OCI-LY7 (cell line): Measurements from ENCODE around the gene DSN1. TPM values are rescaled to one million over a fixed set of nuclear protein-coding genes. Genes with fewer than 3 reads are reported as not detected.

ENCODE experiments used
- BruUV-seq: library from RNA; stranded (reverse); fragments of 400-500 nt; replicated peaks from 2 replicates; lab custom pipeline; 2021; lab: Mats Ljungman, UMichigan
- CTCF ChIA-PET: fragments of 300-600 bp; sonication (Branson Sonifier 250); formaldehyde crosslinking; loops from one replicate; lab custom pipeline; 2022; ENCODE audit warnings: antibody characterized with exemption; ENCODE audit not compliant: unreplicated experiment; lab: Charles Lee
- POLR2A ChIA-PET: fragments of 300-600 bp; sonication (Branson Sonifier 250); formaldehyde crosslinking; loops from one replicate; lab custom pipeline; 2022; ENCODE audit warnings: antibody characterized with exemption; lab: Charles Lee
- DNase-seq: peaks from one replicate; pipeline ENCODE4 v3.0.0-alpha.2; 2015; ENCODE audit warnings: low spot score
- H2AFZ ChIP-seq: fragments of 200-600 bp; sonication (generic), shearing (Covaris generic); 2 replicates; pipeline ENCODE4 v1.6.1; 2014; ENCODE audit warnings: mild to moderate bottlenecking, antibody characterized with exemption, low read length, moderate library complexity
- H3K27ac ChIP-seq: fragments of 200-600 bp; sonication (generic); 2 replicates; pipeline ENCODE4 v1.5.1; 2014; ENCODE audit warnings: mixed run types, low read depth, mild to moderate bottlenecking, moderate library complexity, low read length, inconsistent platforms; ENCODE audit not compliant: poor library complexity, severe bottlenecking
- H3K36me3 ChIP-seq: fragments of 200-600 bp; sonication (generic); 2 replicates; pipeline ENCODE4 v1.6.1; 2014; ENCODE audit warnings: mild to moderate bottlenecking, antibody characterized with exemption, low read length, moderate library complexity, mixed read lengths; ENCODE audit not compliant: insufficient read depth
- H3K4me1 ChIP-seq: fragments of 200-600 bp; sonication (generic); 2 replicates; pipeline ENCODE4 v1.5.1; 2014; ENCODE audit warnings: mild to moderate bottlenecking, low read length; ENCODE audit not compliant: insufficient read depth, poor library complexity, severe bottlenecking
- H3K4me2 ChIP-seq: fragments of 200-600 bp; sonication (generic); 2 replicates; pipeline ENCODE4 v1.6.1; 2014; ENCODE audit warnings: mild to moderate bottlenecking, low read length
- H3K4me3 ChIP-seq: fragments of 200-600 bp; sonication (generic); 2 replicates; pipeline ENCODE4 v1.5.1; 2014; ENCODE audit warnings: mild to moderate bottlenecking, low read depth, low read length; ENCODE audit not compliant: poor library complexity, severe bottlenecking
- H3K79me2 ChIP-seq: fragments of 200-600 bp; sonication (generic); 2 replicates; pipeline ENCODE4 v1.6.1; 2016; ENCODE audit warnings: low read depth, mild to moderate bottlenecking, low read length, moderate library complexity, mixed read lengths; ENCODE audit not compliant: insufficient read depth
- H3K9me2 ChIP-seq: fragments of 200-600 bp; sonication (generic); 2 replicates; pipeline ENCODE4 v1.6.1; 2016; ENCODE audit warnings: mild to moderate bottlenecking, low read length, mixed read lengths; ENCODE audit not compliant: insufficient read depth
- H3K9me3 ChIP-seq: fragments of 200-600 bp; sonication (generic); 2 replicates; pipeline ENCODE4 v1.6.1; 2014; ENCODE audit warnings: mild to moderate bottlenecking, mixed run types, low read length, mixed read lengths
- H4K20me1 ChIP-seq: fragments of 200-600 bp; sonication (generic); 2 replicates; pipeline ENCODE4 v1.6.1; 2014; ENCODE audit warnings: mild to moderate bottlenecking, antibody characterized with exemption, low read length, moderate library complexity, mixed read lengths; ENCODE audit not compliant: insufficient read depth
- EZH2phosphoT487 ChIP-seq: fragments of 200-600 bp; sonication (generic); IDR thresholded peaks from 2 replicates; pipeline ENCODE4 v1.6.1; 2018; ENCODE audit warnings: low read depth, borderline replicate concordance, mild to moderate bottlenecking, mixed run types, antibody characterized with exemption, low read length, moderate library complexity, mixed read lengths
- intact Hi-C: fragments of 100-400 bp; cut with micrococcal nuclease; formaldehyde crosslinking; loops from one replicate; pipeline ENCODE4 v1.10.0; 2022; ENCODE audit not compliant: unreplicated experiment
- total RNA-seq, 2 experiments: library from RNA; depleted of rRNA in 1 of 2; stranded (reverse); fragments of >200 nt in 1 of 2; shearing (Covaris generic) in 1 of 2; gene quantifications; 2 replicates each; pipeline ENCODE4 v1.2.3, GENCODE V29; 2014 to 2022
- TF ChIP-seq, protein P1 (sequence below): fragments of 200-600 bp; sonication (generic); conservative IDR thresholded peaks from 2 replicates; pipeline ENCODE4 v1.5.1; 2014; ENCODE audit warnings: mild to moderate bottlenecking, antibody characterized with exemption, low read length, moderate library complexity, mixed read lengths

Gene DSN1
- total RNA-seq, 2 experiments from 2014 or later: 33.0 to 37.6 TPM

- Histone ChIP-seq H3K4me2 (no peak overlapping the region), H3K9me2 (no peaks in the 10 kb centered on the region), H3K79me2 (no peaks in the 10 kb centered on the region), H4K20me1 (no peaks in the 10 kb centered on the region), H3K4me1 (no peaks in the 10 kb centered on the region), H2AFZ (no peak overlapping the region), H3K9me3 (no peaks in the 10 kb centered on the region), H3K36me3 (no peaks in the 10 kb centered on the region), H3K4me3 (no peak overlapping the region), H3K27ac (no peak overlapping the region)
- TF ChIP-seq, protein P1, sequence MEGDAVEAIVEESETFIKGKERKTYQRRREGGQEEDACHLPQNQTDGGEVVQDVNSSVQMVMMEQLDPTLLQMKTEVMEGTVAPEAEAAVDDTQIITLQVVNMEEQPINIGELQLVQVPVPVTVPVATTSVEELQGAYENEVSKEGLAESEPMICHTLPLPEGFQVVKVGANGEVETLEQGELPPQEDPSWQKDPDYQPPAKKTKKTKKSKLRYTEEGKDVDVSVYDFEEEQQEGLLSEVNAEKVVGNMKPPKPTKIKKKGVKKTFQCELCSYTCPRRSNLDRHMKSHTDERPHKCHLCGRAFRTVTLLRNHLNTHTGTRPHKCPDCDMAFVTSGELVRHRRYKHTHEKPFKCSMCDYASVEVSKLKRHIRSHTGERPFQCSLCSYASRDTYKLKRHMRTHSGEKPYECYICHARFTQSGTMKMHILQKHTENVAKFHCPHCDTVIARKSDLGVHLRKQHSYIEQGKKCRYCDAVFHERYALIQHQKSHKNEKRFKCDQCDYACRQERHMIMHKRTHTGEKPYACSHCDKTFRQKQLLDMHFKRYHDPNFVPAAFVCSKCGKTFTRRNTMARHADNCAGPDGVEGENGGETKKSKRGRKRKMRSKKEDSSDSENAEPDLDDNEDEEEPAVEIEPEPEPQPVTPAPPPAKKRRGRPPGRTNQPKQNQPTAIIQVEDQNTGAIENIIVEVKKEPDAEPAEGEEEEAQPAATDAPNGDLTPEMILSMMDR: no peak
- TF ChIP-seq EZH2phosphoT487: no peak
- CTCF ChIA-PET: no interaction called here
- BruUV-seq: no TSS peak
- DNase-seq: no peak
- POLR2A ChIA-PET: interaction anchor here (0.6 to 1.6 kb wide), 5 partner anchors 28 to 402 kb away, joined by 3 to 8 read pairs (median 5); no protein-coding TSS in a partner anchor
- intact Hi-C loops: no loop called here
These were observed 36.9 kb downstream of the DSN1 start for GRCh38 chr20:36736451-36737182.

- H3K9me3 ChIP-seq: no peaks in the 10 kb centered on the region
- POLR2A ChIA-PET: no interaction called here
- no peak overlapping the region for H2AFZ ChIP-seq
- H3K36me3 ChIP-seq: no peaks in the 10 kb centered on the region
- DNase-seq: no peak
- no peaks in the 10 kb centered on the region for H3K79me2 ChIP-seq
- H3K4me1 ChIP-seq: no peaks in the 10 kb centered on the region
- no peak overlapping the region for H3K4me2 ChIP-seq
- no peaks in the 10 kb centered on the region for H3K9me2 ChIP-seq
- CTCF ChIA-PET: interaction anchor here (0.6 kb wide), 1 partner anchor 537 kb away, joined by 10 read pairs; no protein-coding TSS in a partner anchor
- H3K4me3 ChIP-seq: no peak overlapping the region
- no TSS peak for BruUV-seq
- H3K27ac ChIP-seq: no peak overlapping the region
- TF ChIP-seq EZH2phosphoT487: no peak
- TF ChIP-seq, protein P1: no peak
- intact Hi-C loops: no loop called here
- no peaks in the 10 kb centered on the region for H4K20me1 ChIP-seq
These were observed 41.1 kb downstream of the DSN1 start for GRCh38 chr20:36732456-36732855.

- no peaks in the 10 kb centered on the region for H3K4me1 ChIP-seq
- H3K4me3 ChIP-seq: no peak overlapping the region
- H3K4me2 ChIP-seq: no peak overlapping the region
- intact Hi-C loops: no loop called here
- no TSS peak for BruUV-seq
- H2AFZ ChIP-seq: no peak overlapping the region
- H3K79me2 ChIP-seq: no peaks in the 10 kb centered on the region
- H3K9me3 ChIP-seq: no peaks in the 10 kb centered on the region
- no peaks in the 10 kb centered on the region for H4K20me1 ChIP-seq
- H3K27ac ChIP-seq: no peak overlapping the region
- no peaks in the 10 kb centered on the region for H3K36me3 ChIP-seq
- H3K9me2 ChIP-seq: no peaks in the 10 kb centered on the region
- no peak for TF ChIP-seq EZH2phosphoT487
- TF ChIP-seq, protein P1: peak; percentile 58
- CTCF ChIA-PET: no interaction called here
- DNase-seq: peak; percentile 25
- POLR2A ChIA-PET: interaction anchor here (1.3 kb wide), 1 partner anchor 16 kb away, joined by 3 read pairs; no protein-coding TSS in a partner anchor
These were observed 44.6 kb downstream of the DSN1 start for GRCh38 chr20:36728986-36729385.
